IPS DF 6.9 (cell line): Measurements from ENCODE around the gene IGFBP7.

ENCODE experiments used
- DNase-seq: peaks from one replicate; pipeline ENCODE4 v3.0.0-alpha.2; 2013; ENCODE audit warnings: low read depth, low spot score
- H3K27ac ChIP-seq: one replicate; pipeline ENCODE4 v1.5.1; 2013; ENCODE audit warnings: low read length, control low read depth
- H3K27me3 ChIP-seq: 2 replicates; pipeline ENCODE4 v1.6.1; 2013; ENCODE audit warnings: mild to moderate bottlenecking, low read length; ENCODE audit not compliant: control insufficient read depth, insufficient read depth
- H3K36me3 ChIP-seq: 2 replicates; pipeline ENCODE4 v1.6.1; 2013; ENCODE audit warnings: low read length; ENCODE audit not compliant: control insufficient read depth, insufficient read depth
- H3K4me1 ChIP-seq: 2 replicates; pipeline ENCODE4 v1.6.1; 2013; ENCODE audit warnings: low read length; ENCODE audit not compliant: control insufficient read depth, insufficient read depth
- H3K4me3 ChIP-seq: 2 replicates; pipeline ENCODE4 v1.5.1; 2013; ENCODE audit warnings: mild to moderate bottlenecking, low read length
- H3K9me3 ChIP-seq: 2 replicates; pipeline ENCODE4 v1.6.1; 2013; ENCODE audit warnings: low read length, inconsistent platforms; ENCODE audit not compliant: control insufficient read depth, insufficient read depth
- WGBS: extraction: QIAGEN DNeasy Blood & Tissue Kit; methylation state at CpG from one replicate; pipeline ENCODE4 v1.1.7; 2013; ENCODE audit warnings: mixed read lengths, missing lambda C conversion rate; ENCODE audit not compliant: insufficient read length, insufficient coverage; 5-methylcytosine and 5-hydroxymethylcytosine counted together

IGFBP7 gene

GRCh38 chr4:57131849-57132742 lies 21.9 kb upstream of the IGFBP7 start:
- H3K27ac ChIP-seq = no peak overlapping the region
- H3K27me3 ChIP-seq = no peaks in the 10 kb centered on the region
- H3K4me1 ChIP-seq = no peaks in the 10 kb centered on the region
- WGBS = 100% methylated on average over 2 of the region's 7 CpGs
- H3K4me3 ChIP-seq = no peak overlapping the region
- no peak for DNase-seq
- H3K36me3 ChIP-seq = no peaks in the 10 kb centered on the region
- H3K9me3 ChIP-seq = no peaks in the 10 kb centered on the region; the same call in 1 of the 2 replicates

GRCh38 chr4:57129477-57129876 lies 19.3 kb upstream of the IGFBP7 start:
- DNase-seq = no peak
- H3K9me3 ChIP-seq = no peaks in the 10 kb centered on the region; the same call in 1 of the 2 replicates
- H3K4me1 ChIP-seq = no peaks in the 10 kb centered on the region

GRCh38 chr4:57127361-57127760 lies 17.2 kb upstream of the IGFBP7 start:
- Histone ChIP-seq H3K9me3 (no peaks in the 10 kb centered on the region; the same call in 1 of the 2 replicates), H3K4me1 (no peaks in the 10 kb centered on the region), H3K27me3 (no peaks in the 10 kb centered on the region), H3K36me3 (no peaks in the 10 kb centered on the region), H3K4me3 (no peak overlapping the region), H3K27ac (no peak overlapping the region)
- no CpG with 5 or more reads among the region's 3 CpGs for WGBS
- no peak for DNase-seq

More at GRCh38 chr4:57129477-57129876, 19.3 kb upstream of the IGFBP7 start:
- H3K4me3 ChIP-seq = no peak overlapping the region
- H3K27me3 ChIP-seq = no peaks in the 10 kb centered on the region
- WGBS = no CpG with 5 or more reads among the region's 1 CpG
- H3K36me3 ChIP-seq = no peaks in the 10 kb centered on the region
- H3K27ac ChIP-seq = no peak overlapping the region

- Histone ChIP-seq H3K27ac (no peak overlapping the region), H3K9me3 (no peaks in the 10 kb centered on the region; the same call in 1 of the 2 replicates), H3K4me3 (no peak overlapping the region), H3K4me1 (no peaks in the 10 kb centered on the region), H3K27me3 (no peaks in the 10 kb centered on the region), H3K36me3 (no peaks in the 10 kb centered on the region)
- no peak for DNase-seq
Observed at GRCh38 chr4:57125996-57126395, 15.8 kb upstream of the IGFBP7 start.

- DNase-seq = no peak
- H3K9me3 ChIP-seq = no peaks in the 10 kb centered on the region; the same call in 1 of the 2 replicates
- H3K27ac ChIP-seq = no peak overlapping the region
- H3K27me3 ChIP-seq = no peaks in the 10 kb centered on the region
- H3K36me3 ChIP-seq = no peaks in the 10 kb centered on the region
- H3K4me1 ChIP-seq = no peaks in the 10 kb centered on the region
- H3K4me3 ChIP-seq = no peak overlapping the region
Observed at GRCh38 chr4:57124145-57124544, 14.0 kb upstream of the IGFBP7 start.

- DNase-seq = no peak
- H3K27me3 ChIP-seq = no peaks in the 10 kb centered on the region
- no peaks in the 10 kb centered on the region for H3K36me3 ChIP-seq
- no CpG with 5 or more reads among the region's 1 CpG for WGBS
- no peaks in the 10 kb centered on the region; the same call in 1 of the 2 replicates for H3K9me3 ChIP-seq
- no peak overlapping the region for H3K27ac ChIP-seq
- no peak overlapping the region for H3K4me3 ChIP-seq
- no peaks in the 10 kb centered on the region for H3K4me1 ChIP-seq
Observed at GRCh38 chr4:57122959-57123358, 12.8 kb upstream of the IGFBP7 start.

- no peak for DNase-seq
- H3K9me3 ChIP-seq = no peaks in the 10 kb centered on the region
- WGBS = no CpG with 5 or more reads among the region's 8 CpGs
- H3K27ac ChIP-seq = no peak overlapping the region
- H3K4me3 ChIP-seq = no peak overlapping the region
- no peaks in the 10 kb centered on the region for H3K36me3 ChIP-seq
- H3K27me3 ChIP-seq = no peaks in the 10 kb centered on the region
- H3K4me1 ChIP-seq = no peaks in the 10 kb centered on the region
Observed at GRCh38 chr4:57119054-57119651, 9.0 kb upstream of the IGFBP7 start.

- no CpG with 5 or more reads among the region's 2 CpGs for WGBS
Observed at GRCh38 chr4:57117491-57117890, 7.3 kb upstream of the IGFBP7 start.

GRCh38 chr4:57116245-57116644 lies 6.1 kb upstream of the IGFBP7 start:
- peaks cover 1% of the 10 kb centered on the region; the same call in 1 of the 2 replicates for H3K27me3 ChIP-seq
- no peak overlapping the region for H3K4me3 ChIP-seq
- no CpG with 5 or more reads among the region's 3 CpGs for WGBS
- H3K9me3 ChIP-seq = no peaks in the 10 kb centered on the region
- H3K27ac ChIP-seq = no peak overlapping the region
- peaks cover 4% of the 10 kb centered on the region; the same call in 1 of the 2 replicates for H3K4me1 ChIP-seq
- no peaks in the 10 kb centered on the region for H3K36me3 ChIP-seq
- no peak for DNase-seq

More at GRCh38 chr4:57117491-57117890, 7.3 kb upstream of the IGFBP7 start:
- H3K27me3 ChIP-seq = no peaks in the 10 kb centered on the region
- no peak overlapping the region for H3K4me3 ChIP-seq
- H3K4me1 ChIP-seq = 0 out of 2 replicates have a peak, but pooled peaks cover 1% of the 10 kb centered on the region
- DNase-seq = no peak
- no peak overlapping the region for H3K27ac ChIP-seq
- H3K9me3 ChIP-seq = no peaks in the 10 kb centered on the region
- no peaks in the 10 kb centered on the region for H3K36me3 ChIP-seq

- no peak overlapping the region for H3K4me3 ChIP-seq
- H3K4me1 ChIP-seq = peaks cover 4% of the 10 kb centered on the region
- no peak overlapping the region for H3K27ac ChIP-seq
- H3K36me3 ChIP-seq = no peaks in the 10 kb centered on the region; the same call in 1 of the 2 replicates
- DNase-seq = no peak
- H3K9me3 ChIP-seq = no peaks in the 10 kb centered on the region
- H3K27me3 ChIP-seq = peaks cover 7% of the 10 kb centered on the region; the same call in 1 of the 2 replicates
Observed at GRCh38 chr4:57114973-57115372, 4.8 kb upstream of the IGFBP7 start.
